ENCODE results near the gene PCDHA9. TPM values are rescaled to one million over a fixed set of nuclear protein-coding genes. Genes with fewer than 3 reads are reported as not detected.
A peak's percentile ranks its signal among the peaks of the same experiment; 100 is the strongest.
"Not testable (repeated sequence)": the region's sequence is repeated elsewhere in the genome, so short reads cannot be mapped to it uniquely, and the experiment has no call there.

PCDHA9 gene
- total RNA-seq, 1 experiment from 2014 or later, result not detected

GRCh38 chr5:140840978-140841962, 6.9 kb upstream of the PCDHA9 start, which contains the start of gene PCDHA8:
PCDHA8 (plus strand) TSS chr5:140841187; CDS start chr5:140841322, 135 bp downstream.
- H3K79me2 ChIP-seq (ENCODE audit: low read depth), result no peaks in the 10 kb centered on the region
- no peaks in the 10 kb centered on the region for H3K4me1 ChIP-seq (replicated peaks; ENCODE audit: insufficient read depth)
- POLR2A ChIA-PET (ENCODE audit: unreplicated experiment), result no interaction called here
- peak; percentile 43 for TF ChIP-seq CTCF (conservative IDR thresholded peaks at IDR 0.05)
- no peak for TF ChIP-seq EZH2 (IDR thresholded peaks at IDR 0.05; ENCODE audit: low read depth)
- no peaks in the 10 kb centered on the region for H3K9me3 ChIP-seq (ENCODE audit: insufficient read depth, low read depth)
- H3K27ac ChIP-seq, result no peak within 1 kb of the TSS
- peak in 1 of 2 experiments; percentile 13 for DNase-seq
- H3F3A ChIP-seq (ENCODE audit: insufficient read depth, low read depth), result no peaks in the 10 kb centered on the region
- CTCF ChIA-PET, result interaction anchor here (0.8 to 1.0 kb wide), 2 partner anchors 13 to 199 kb away, joined by 3 to 4 read pairs; partner anchors contain the start of gene PCDHA6
- no TSS peak for BruUV-seq (replicated peaks)
- intact Hi-C loops (cut with micrococcal nuclease; ENCODE audit: unreplicated experiment), result loop anchor here (1.0 kb wide), 1 partner anchor 200 kb away; no protein-coding TSS in a partner anchor
- H4K20me1 ChIP-seq (ENCODE audit: insufficient read depth), result no peaks in the 10 kb centered on the region
- no peaks in the 10 kb centered on the region for H3K36me3 ChIP-seq (ENCODE audit: low read depth)
- no peaks in the 10 kb centered on the region for H3K27me3 ChIP-seq (ENCODE audit: insufficient read depth, low read depth)
- no peak within 1 kb of the TSS for H3K4me3 ChIP-seq
- no peak within 1 kb of the TSS for H3K4me2 ChIP-seq
- no peaks in the 10 kb centered on the region for H3K9me2 ChIP-seq (ENCODE audit: insufficient read depth)
- no peak within 1 kb of the TSS for H2AFZ ChIP-seq

- Histone ChIP-seq H3F3A (ENCODE audit: insufficient read depth, low read depth) (no peaks in the 10 kb centered on the region), H3K9me2 (ENCODE audit: insufficient read depth) (no peaks in the 10 kb centered on the region), H3K27me3 (ENCODE audit: insufficient read depth, low read depth) (no peaks in the 10 kb centered on the region), H3K9me3 (ENCODE audit: insufficient read depth, low read depth) (no peaks in the 10 kb centered on the region; the same call in 1 of the 2 replicates), H3K36me3 (ENCODE audit: low read depth) (no peaks in the 10 kb centered on the region), H3K79me2 (ENCODE audit: low read depth) (no peaks in the 10 kb centered on the region), H3K4me2 (no peak overlapping the region), H2AFZ (no peak overlapping the region), H3K27ac (no peak overlapping the region), H4K20me1 (ENCODE audit: insufficient read depth) (no peaks in the 10 kb centered on the region), H3K4me3 (no peak overlapping the region), H3K4me1 (replicated peaks; ENCODE audit: insufficient read depth) (no peaks in the 10 kb centered on the region)
- CTCF ChIA-PET, result no interaction called here
- intact Hi-C loops (cut with micrococcal nuclease; ENCODE audit: unreplicated experiment), result no loop called here
- BruUV-seq (replicated peaks), result no TSS peak
- DNase-seq, result no peak
- POLR2A ChIA-PET (ENCODE audit: unreplicated experiment), result no interaction called here
- TF ChIP-seq EZH2 (IDR thresholded peaks at IDR 0.05; ENCODE audit: low read depth) (no peak), CTCF (conservative IDR thresholded peaks at IDR 0.05) (no peak)
Observed at GRCh38 chr5:140842798-140843733, 5.1 kb upstream of the PCDHA9 start.

- H3K9me3 ChIP-seq (ENCODE audit: insufficient read depth, low read depth); H3K36me3 ChIP-seq (ENCODE audit: low read depth); H3K4me3 ChIP-seq; H2AFZ ChIP-seq; H3F3A ChIP-seq (ENCODE audit: insufficient read depth, low read depth); POLR2A ChIA-PET (ENCODE audit: unreplicated experiment); intact Hi-C loops (cut with micrococcal nuclease; ENCODE audit: unreplicated experiment); H3K4me1 ChIP-seq (replicated peaks; ENCODE audit: insufficient read depth); H3K4me2 ChIP-seq; H3K27me3 ChIP-seq (ENCODE audit: insufficient read depth, low read depth); BruUV-seq (replicated peaks); DNase-seq; H3K79me2 ChIP-seq (ENCODE audit: low read depth); H3K27ac ChIP-seq; H3K9me2 ChIP-seq (ENCODE audit: insufficient read depth); H4K20me1 ChIP-seq (ENCODE audit: insufficient read depth): not testable (repeated sequence)
- CTCF ChIA-PET, result interaction anchor here (0.6 kb wide), 1 partner anchor 1650 kb away, joined by 4 read pairs; no protein-coding TSS in a partner anchor
Observed at GRCh38 chr5:140849831-140850634, 1.9 kb downstream of the PCDHA9 start.

All from PC-9 (cell line).